Stimulated activated CD4-positive, alpha-beta T cell treated with anti-CD3 and anti-CD28 coated beads, Interleukin-1b, Interleukin-23, amount 100 ng/mL, for 4 hours (primary cell): Measurements from ENCODE around the gene GSTK1.

Experiments used
- DNase-seq, 2 donors: peaks; one replicate each; pipeline ENCODE4 v3.0.0-alpha.2; 2020; ENCODE audit warnings: low read depth in 2 of 2

Gene GSTK1

GRCh38 chr7:143299346-143299745, 36.1 kb downstream of the GSTK1 start:
- DNase-seq: no peak

DNA sequence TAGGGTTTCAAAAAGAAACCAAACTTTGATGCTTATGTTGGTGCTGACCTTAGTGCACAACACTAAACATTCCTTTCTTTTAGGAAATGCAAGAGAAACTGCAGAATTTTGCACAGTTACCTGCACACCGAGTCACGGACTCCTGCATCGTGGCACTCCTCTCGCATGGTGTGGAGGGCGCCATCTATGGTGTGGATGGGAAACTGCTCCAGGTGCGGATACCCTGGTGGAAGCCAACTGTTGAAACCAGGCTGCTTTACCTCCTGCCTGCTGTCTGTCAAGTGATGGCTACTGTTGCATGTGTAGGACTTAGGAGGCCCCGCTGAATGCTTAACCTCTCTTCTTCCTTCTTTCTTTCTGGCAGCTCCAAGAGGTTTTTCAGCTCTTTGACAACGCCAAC, 36.6 kb downstream of the GSTK1 start:
- peak; percentile 30 to 55 for DNase-seq

- no peak for DNase-seq
Observed at GRCh38 chr7:143300959-143301935, 38.0 kb downstream of the GSTK1 start.

GRCh38 chr7:143303733-143304132, 40.5 kb downstream of the GSTK1 start:
- DNase-seq: no peak

GRCh38 chr7:143304938-143305337, 41.7 kb downstream of the GSTK1 start:
- DNase-seq: no peak

GRCh38 chr7:143305423-143306070, 42.3 kb downstream of the GSTK1 start:
- peak; percentile 54 to 63 for DNase-seq

GRCh38 chr7:143308632-143309031, 45.4 kb downstream of the GSTK1 start:
- DNase-seq: no peak

GRCh38 chr7:143314127-143314526, 50.9 kb downstream of the GSTK1 start:
- no peak for DNase-seq

DNA sequence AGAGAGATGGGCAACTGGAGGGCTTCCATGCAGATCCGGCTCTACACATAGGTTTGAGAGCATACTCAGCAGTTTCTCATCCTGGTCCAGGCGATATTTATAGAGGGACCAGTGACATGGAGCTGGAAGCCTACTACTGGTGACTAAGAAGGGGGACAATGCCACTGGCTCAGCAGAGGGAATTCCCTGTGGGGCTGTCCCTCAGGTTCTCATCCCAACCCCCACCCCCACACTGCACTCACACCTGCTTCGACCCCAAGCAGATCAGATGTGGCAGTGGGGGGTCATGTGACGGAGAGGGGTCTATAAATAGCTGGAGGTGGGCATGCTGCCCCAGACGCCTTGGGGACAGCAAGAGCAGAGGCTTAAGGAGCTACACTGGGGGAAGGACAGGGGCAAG, 52.5 kb downstream of the GSTK1 start, which contains the start of gene CLCN1:
CLCN1 (plus strand) TSS at position 336 of the 400 bp plus-strand sequence. CDS start 102 bp downstream, outside the sequence.
- DNase-seq: no peak

DNA sequence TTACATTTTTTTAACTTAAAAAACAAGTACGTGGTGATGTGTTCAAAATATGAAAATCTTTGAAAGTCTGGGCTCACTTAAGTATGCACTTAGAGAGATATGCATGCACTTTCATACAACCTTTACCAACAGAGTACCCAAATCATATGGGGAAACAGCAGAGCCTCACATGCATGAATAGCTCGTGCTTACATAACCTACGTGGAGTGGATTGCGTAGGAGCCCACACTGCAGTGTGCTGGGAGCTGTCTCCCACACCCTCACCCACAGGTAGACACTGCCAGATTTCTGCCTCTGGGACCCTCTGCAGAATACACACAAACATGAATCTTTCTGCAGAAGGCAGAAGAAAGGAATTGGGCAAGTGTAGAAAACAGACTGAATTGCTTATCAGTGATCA, 53.3 kb downstream of the GSTK1 start:
- DNase-seq: no peak

DNA sequence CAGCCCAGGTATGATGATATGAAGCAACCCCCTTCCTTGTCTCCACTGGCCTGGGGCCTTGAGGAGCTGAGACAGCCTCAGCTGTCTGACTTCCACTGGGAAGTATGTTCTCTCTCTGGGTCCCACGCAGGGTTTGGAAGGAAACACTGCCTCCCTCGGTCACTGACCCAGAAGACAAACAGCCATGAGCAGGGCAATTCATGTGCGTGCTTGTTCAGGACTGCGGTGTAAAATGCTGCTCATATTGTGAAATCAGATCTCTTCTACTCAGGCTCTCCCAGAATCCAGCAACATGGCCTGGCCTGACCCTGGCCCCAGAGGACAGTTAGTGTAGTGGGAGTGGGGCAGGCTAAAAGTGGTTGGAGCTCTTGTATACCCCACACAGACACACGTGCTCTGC, 55.4 kb downstream of the GSTK1 start:
- DNase-seq: no peak
